Esophagus squamous epithelium (tissue), 5 donors: Measurements from ENCODE around the gene LTB4R. TPM values are rescaled to one million over a fixed set of nuclear protein-coding genes. Genes with fewer than 3 reads are reported as not detected.

ENCODE experiments used
- DNase-seq: peaks from one replicate; lab custom pipeline; 2025; lab: John Stamatoyannopoulos, UW
- H3K27ac ChIP-seq, 4 donors: fragments of 200-600 bp; sonication (generic); one replicate each; pipeline ENCODE4 v1.5.1; 2016 to 2019; ENCODE audit warnings: mild to moderate bottlenecking in 1 of 4
- H3K27me3 ChIP-seq, 4 donors: fragments of 200-600 bp; sonication (generic); 1 replicate in 3 of 4; 2 replicates in 1 of 4; pipeline versions ENCODE4 v1.5.1 to v1.6.0; 2017 to 2021; ENCODE audit warnings: antibody characterized with exemption in 1 of 4
- H3K36me3 ChIP-seq, 3 donors: fragments of 200-600 bp; sonication (generic); one replicate each; pipeline ENCODE4 v1.5.1; 2016 to 2019
- H3K4me1 ChIP-seq, 3 donors: fragments of 200-600 bp; sonication (generic); one replicate each; pipeline ENCODE4 v1.5.1; 2017 to 2019
- H3K4me3 ChIP-seq, 4 donors: fragments of 200-600 bp; sonication (generic); 1 replicate in 3 of 4; 2 replicates in 1 of 4; pipeline ENCODE4 v1.5.1; 2016 to 2019; ENCODE audit warnings: mild to moderate bottlenecking in 2 of 4, moderate library complexity in 1 of 4
- H3K9me3 ChIP-seq, 3 donors: fragments of 200-600 bp; sonication (generic); one replicate each; pipeline ENCODE4 v1.5.1; 2016 to 2019
- POLR2A ChIP-seq, 4 donors: fragments of 450-650 bp; IDR thresholded peaks; one replicate each; pipeline ENCODE4 v1.6.1; 2017; ENCODE audit warnings: antibody characterized with exemption in 4 of 4, mild to moderate bottlenecking in 4 of 4, moderate library complexity in 3 of 4
- WGBS, 2 donors: methylation state at CpG; one replicate each; pipeline ENCODE4 v1.1.5; 2018; 5-methylcytosine and 5-hydroxymethylcytosine counted together
- intact Hi-C: fragments of 100-400 bp; cut with DNase I; formaldehyde crosslinking; loops from one replicate; pipeline ENCODE4 v1.15.0; 2022
- total RNA-seq, 4 donors: library from RNA; depleted of rRNA; stranded (reverse); fragments of >200 nt; gene quantifications; one replicate each; pipeline ENCODE4 v1.1.0, GENCODE V29; 2016
- TF ChIP-seq, protein P1 (sequence below), 6 experiments: fragments of 450-650 bp in 4 of 6; fragments of 200-600 bp in 2 of 6; sonication (generic) in 2 of 6; IDR thresholded peaks; one replicate each; pipeline ENCODE4 v1.5.1; 2016 to 2019; ENCODE audit warnings: antibody characterized with exemption in 6 of 6, mild to moderate bottlenecking in 4 of 6, moderate library complexity in 4 of 6
- donor health status: DM: yes; HTN: yes; CAD: no.

The LTB4R gene
- total RNA-seq, 4 donors from 2014 or later = 47.9 to 99.9 (median 85.4) TPM

- H3K4me1 ChIP-seq = peaks cover 0 to 13% (median 12%) of the 10 kb centered on the region in 3 donors
- peaks cover 0 to 3% (median 0%) of the 10 kb centered on the region in 4 donors for H3K27me3 ChIP-seq
- no peak for TF ChIP-seq POLR2A (IDR thresholded peaks at IDR 0.05)
- TF ChIP-seq, protein P1, sequence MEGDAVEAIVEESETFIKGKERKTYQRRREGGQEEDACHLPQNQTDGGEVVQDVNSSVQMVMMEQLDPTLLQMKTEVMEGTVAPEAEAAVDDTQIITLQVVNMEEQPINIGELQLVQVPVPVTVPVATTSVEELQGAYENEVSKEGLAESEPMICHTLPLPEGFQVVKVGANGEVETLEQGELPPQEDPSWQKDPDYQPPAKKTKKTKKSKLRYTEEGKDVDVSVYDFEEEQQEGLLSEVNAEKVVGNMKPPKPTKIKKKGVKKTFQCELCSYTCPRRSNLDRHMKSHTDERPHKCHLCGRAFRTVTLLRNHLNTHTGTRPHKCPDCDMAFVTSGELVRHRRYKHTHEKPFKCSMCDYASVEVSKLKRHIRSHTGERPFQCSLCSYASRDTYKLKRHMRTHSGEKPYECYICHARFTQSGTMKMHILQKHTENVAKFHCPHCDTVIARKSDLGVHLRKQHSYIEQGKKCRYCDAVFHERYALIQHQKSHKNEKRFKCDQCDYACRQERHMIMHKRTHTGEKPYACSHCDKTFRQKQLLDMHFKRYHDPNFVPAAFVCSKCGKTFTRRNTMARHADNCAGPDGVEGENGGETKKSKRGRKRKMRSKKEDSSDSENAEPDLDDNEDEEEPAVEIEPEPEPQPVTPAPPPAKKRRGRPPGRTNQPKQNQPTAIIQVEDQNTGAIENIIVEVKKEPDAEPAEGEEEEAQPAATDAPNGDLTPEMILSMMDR (IDR thresholded peaks at IDR 0.05) = no peak
- H3K4me3 ChIP-seq = no peak overlapping the region
- 89 to 94% methylated on average over 4 of the region's 4 CpGs for WGBS, 2 donors
- no peak for DNase-seq
- H3K9me3 ChIP-seq = no peaks in the 10 kb centered on the region
- intact Hi-C loops = no loop called here
- no peak overlapping the region for H3K27ac ChIP-seq
- H3K36me3 ChIP-seq = no peaks in the 10 kb centered on the region
These were observed 44.9 kb downstream of the LTB4R start for GRCh38 chr14:24356208-24356607.

- no peak for DNase-seq
- Histone ChIP-seq H3K27me3 (no peaks in the 10 kb centered on the region), H3K36me3 (no peaks in the 10 kb centered on the region), H3K27ac (no peak overlapping the region), H3K9me3 (no peaks in the 10 kb centered on the region), H3K4me1 (peaks cover 0 to 6% (median 3%) of the 10 kb centered on the region in 3 donors), H3K4me3 (no peak overlapping the region)
- WGBS, 2 donors = 85 to 95% methylated on average over 3 of the region's 3 CpGs
- no peak for TF ChIP-seq POLR2A (IDR thresholded peaks at IDR 0.05)
- TF ChIP-seq, protein P1 (IDR thresholded peaks at IDR 0.05) = no peak
- intact Hi-C loops = no loop called here
These were observed 49.0 kb downstream of the LTB4R start for GRCh38 chr14:24360281-24360680.

GRCh38 chr14:24361326-24361725 is 50.0 kb downstream of the LTB4R start:
- TF ChIP-seq POLR2A (IDR thresholded peaks at IDR 0.05) = no peak
- TF ChIP-seq, protein P1 (IDR thresholded peaks at IDR 0.05) = no peak
- Histone ChIP-seq H3K27ac (no peak overlapping the region), H3K27me3 (no peaks in the 10 kb centered on the region), H3K4me1 (peaks cover 6 to 16% (median 13%) of the 10 kb centered on the region in 3 donors), H3K36me3 (no peaks in the 10 kb centered on the region), H3K4me3 (no peak overlapping the region), H3K9me3 (no peaks in the 10 kb centered on the region)
- no peak for DNase-seq
- intact Hi-C loops = no loop called here
- 75 to 91% methylated on average over 2 of the region's 2 CpGs for WGBS, 2 donors

DNA sequence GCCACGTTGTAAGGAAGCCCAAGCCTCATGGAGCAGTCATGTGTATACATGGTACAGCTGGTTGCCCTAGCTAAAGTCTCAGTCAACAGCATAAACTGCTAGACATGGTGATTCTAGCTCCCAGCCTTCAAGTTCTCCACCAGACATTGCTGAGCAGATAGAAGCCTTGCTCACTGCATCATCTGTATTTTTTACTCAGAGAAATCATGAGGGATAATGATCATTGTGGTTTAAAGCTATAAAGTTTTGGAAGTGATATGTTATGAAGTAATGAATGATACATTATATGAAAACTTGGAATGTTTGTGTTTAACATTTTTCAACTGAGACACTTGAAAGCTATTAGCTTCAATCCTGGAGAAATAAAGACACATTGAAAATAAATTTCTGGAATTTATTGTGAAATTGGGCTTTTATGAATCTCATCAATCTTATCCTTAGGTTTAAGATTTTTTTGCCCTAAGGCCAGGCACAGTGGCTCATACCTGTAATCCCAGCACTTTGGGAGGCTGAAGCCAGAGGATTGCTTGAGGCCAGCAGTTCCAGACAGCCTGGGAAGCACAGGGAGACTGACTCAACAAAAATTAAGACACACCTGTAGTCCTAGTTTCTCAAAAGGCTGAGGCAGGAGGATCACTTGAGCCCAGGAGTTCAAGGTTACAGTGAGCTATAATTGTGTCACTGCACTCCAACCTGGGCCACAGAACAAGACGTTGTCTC is 51.1 kb downstream of the LTB4R start:
- no peak for DNase-seq
- H3K27me3 ChIP-seq = peaks cover 0 to 4% (median 0%) of the 10 kb centered on the region in 4 donors
- no peak overlapping the region for H3K27ac ChIP-seq
- H3K9me3 ChIP-seq = no peaks in the 10 kb centered on the region
- no peak overlapping the region for H3K4me3 ChIP-seq
- intact Hi-C loops = no loop called here
- TF ChIP-seq POLR2A (IDR thresholded peaks at IDR 0.05) = no peak
- TF ChIP-seq, protein P1 (IDR thresholded peaks at IDR 0.05) = no peak
- peaks cover 14 to 27% (median 16%) of the 10 kb centered on the region in 3 donors for H3K4me1 ChIP-seq
- H3K36me3 ChIP-seq = no peaks in the 10 kb centered on the region
- WGBS, 2 donors = 36 to 53% methylated on average over 2 of the region's 2 CpGs

DNA sequence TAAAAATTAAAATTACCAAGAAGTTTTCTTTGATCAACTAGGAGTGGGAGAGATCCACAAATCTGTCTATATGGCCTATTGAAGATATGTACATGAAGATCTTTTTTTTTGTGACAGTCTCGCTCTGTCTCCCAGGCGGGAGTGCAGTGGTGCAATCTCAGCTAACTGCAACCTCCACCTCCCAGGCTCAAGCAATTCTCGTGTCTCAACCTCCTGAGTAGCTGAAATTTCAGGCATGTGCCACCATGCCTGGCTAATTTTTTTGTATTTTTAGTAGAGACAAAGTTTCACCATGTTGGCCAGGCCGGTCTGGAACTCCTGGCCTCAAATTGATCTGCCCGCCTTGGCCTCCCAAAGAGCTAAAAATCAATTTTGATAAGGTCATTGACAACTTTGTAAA is 52.1 kb downstream of the LTB4R start:
- Histone ChIP-seq H3K4me1 (peaks cover 17 to 37% (median 24%) of the 10 kb centered on the region in 3 donors), H3K4me3 (no peak overlapping the region), H3K36me3 (no peaks in the 10 kb centered on the region), H3K27me3 (peaks cover 0 to 13% (median 0%) of the 10 kb centered on the region in 4 donors), H3K27ac (no peak overlapping the region), H3K9me3 (no peaks in the 10 kb centered on the region)
- 81 to 87% methylated on average over 5 of the region's 5 CpGs for WGBS, 2 donors
- intact Hi-C loops = no loop called here
- TF ChIP-seq, protein P1 (IDR thresholded peaks at IDR 0.05) = no peak
- no peak for TF ChIP-seq POLR2A (IDR thresholded peaks at IDR 0.05)
- no peak for DNase-seq
